ENCODE results near the gene STPG3. TPM values are rescaled to one million over a fixed set of nuclear protein-coding genes. Genes with fewer than 3 reads are reported as not detected.

STPG3 gene
- total and polyA plus RNA-seq, 2 experiments from 2014 or later = 0.95 to 3.3 TPM

DNA sequence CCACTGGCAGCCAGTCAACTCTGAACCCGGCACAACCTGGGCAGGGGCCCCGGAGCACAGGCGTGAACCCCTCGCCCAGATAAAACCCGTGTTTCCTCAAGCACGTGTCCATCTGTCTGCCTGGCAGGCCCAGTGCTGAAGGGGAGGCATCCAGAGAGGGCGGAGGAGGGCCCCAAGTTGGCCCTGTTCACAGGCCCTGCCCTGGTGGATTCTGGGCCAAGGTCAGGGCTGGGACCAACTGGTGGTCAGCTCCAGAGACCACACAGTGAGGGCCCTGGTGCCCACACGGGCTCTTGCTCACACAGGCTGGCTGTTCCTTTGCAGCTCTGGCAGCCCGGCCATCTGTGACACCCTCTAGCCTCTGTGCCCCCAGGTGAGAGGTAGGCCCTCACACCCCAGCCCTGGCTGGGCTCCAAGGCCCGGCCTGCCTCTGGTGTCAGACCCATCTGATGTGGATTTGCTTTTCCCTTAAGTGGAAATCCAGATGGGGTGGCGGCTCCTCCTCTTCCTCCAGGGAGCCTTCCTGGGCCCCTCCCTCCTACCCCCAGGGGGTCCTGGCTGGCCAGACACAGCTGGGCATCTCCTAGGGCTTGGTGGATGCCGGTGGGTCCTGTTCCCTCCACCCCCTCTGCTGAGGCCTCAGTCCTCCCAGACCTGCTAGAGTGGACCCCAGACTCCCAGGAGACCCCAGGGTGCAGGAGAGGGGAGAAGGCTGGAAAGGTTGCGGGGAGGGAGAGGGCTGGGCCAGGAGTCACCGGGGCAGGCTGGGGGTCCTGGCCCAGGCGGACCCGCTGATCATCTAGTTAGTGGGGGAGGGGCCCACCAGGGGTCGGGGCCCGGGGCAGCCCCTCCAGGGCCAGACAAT is 525 bp upstream of the STPG3 start:
- no peak for DNase-seq (ENCODE audit: low read depth in 1 of 2, low spot score in 1 of 2)
- H3K9me3 ChIP-seq (ENCODE audit: low read depth) = no peaks in the 10 kb centered on the region
- H3K36me3 ChIP-seq = no peaks in the 10 kb centered on the region
- peaks cover 21% of the 10 kb centered on the region for H3K4me1 ChIP-seq (ENCODE audit: low read depth)
- no peak for TF ChIP-seq CTCF (IDR thresholded peaks at IDR 0.05; ENCODE audit: low read depth, low read length)
- H3K27ac ChIP-seq = no peak overlapping the region
- no peak overlapping the region for H3K4me3 ChIP-seq
- H3K27me3 ChIP-seq = no peaks in the 10 kb centered on the region

DNA sequence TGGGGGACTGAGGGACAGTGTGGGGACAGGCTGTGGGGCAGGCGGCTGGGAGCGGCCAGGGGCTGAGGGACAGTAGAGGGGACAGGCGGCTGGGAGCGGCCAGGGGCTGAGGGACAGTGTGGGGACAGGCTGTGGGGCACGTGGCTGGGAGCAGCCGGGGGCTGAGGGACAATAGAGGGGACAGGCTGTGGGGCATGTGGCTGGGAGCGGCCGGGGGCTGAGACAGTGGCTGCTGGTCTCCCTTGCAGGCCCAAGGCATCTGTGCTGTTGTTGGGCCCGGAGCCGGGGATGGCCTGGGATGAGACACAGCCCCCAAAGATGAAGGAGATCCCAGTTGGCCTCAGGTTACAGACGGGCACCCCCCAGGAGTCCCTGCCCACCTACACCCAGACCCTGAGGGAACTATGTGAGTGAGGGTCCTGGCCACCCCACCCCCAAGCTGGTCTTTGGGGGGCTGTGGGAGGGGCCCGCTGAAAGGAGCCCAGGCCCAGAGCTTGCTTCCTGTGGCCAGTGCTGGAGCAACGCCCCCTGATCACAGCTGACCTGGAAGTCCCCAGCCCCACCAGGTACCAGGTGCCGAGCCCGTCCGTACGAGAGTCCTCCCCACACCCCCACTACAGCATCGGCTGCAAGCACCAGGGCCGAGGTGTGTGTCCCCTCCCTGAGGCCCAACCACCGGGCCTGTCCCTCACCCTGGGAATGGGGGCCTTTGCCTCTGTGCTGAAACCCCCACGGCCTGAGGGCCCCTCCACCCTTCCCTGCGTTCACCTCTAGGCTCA is 593 bp downstream of the STPG3 start:
- Histone ChIP-seq H3K4me3 (no peak overlapping the region), H3K27ac (no peak overlapping the region), H3K4me1 (ENCODE audit: low read depth) (peaks cover 24% of the 10 kb centered on the region), H3K36me3 (no peaks in the 10 kb centered on the region), H3K27me3 (no peaks in the 10 kb centered on the region), H3K9me3 (ENCODE audit: low read depth) (no peaks in the 10 kb centered on the region)
- TF ChIP-seq CTCF (IDR thresholded peaks at IDR 0.05; ENCODE audit: low read depth, low read length) = no peak
- no peak for DNase-seq (ENCODE audit: low read depth in 1 of 2, low spot score in 1 of 2)

- H3K9me3 ChIP-seq (ENCODE audit: low read depth) = no peaks in the 10 kb centered on the region
- H3K27me3 ChIP-seq = no peaks in the 10 kb centered on the region
- H3K36me3 ChIP-seq = no peaks in the 10 kb centered on the region
- no peak overlapping the region for H3K27ac ChIP-seq
- no peak for TF ChIP-seq CTCF (IDR thresholded peaks at IDR 0.05; ENCODE audit: low read depth, low read length)
- H3K4me1 ChIP-seq (ENCODE audit: low read depth) = peaks cover 19% of the 10 kb centered on the region
- no peak overlapping the region for H3K4me3 ChIP-seq
- DNase-seq (ENCODE audit: low read depth in 1 of 2, low spot score in 1 of 2) = peak in 1 of 2 donors; percentile 52
Measured at GRCh38 chr9:137252555-137253506, 1.7 kb downstream of the STPG3 start.

DNA sequence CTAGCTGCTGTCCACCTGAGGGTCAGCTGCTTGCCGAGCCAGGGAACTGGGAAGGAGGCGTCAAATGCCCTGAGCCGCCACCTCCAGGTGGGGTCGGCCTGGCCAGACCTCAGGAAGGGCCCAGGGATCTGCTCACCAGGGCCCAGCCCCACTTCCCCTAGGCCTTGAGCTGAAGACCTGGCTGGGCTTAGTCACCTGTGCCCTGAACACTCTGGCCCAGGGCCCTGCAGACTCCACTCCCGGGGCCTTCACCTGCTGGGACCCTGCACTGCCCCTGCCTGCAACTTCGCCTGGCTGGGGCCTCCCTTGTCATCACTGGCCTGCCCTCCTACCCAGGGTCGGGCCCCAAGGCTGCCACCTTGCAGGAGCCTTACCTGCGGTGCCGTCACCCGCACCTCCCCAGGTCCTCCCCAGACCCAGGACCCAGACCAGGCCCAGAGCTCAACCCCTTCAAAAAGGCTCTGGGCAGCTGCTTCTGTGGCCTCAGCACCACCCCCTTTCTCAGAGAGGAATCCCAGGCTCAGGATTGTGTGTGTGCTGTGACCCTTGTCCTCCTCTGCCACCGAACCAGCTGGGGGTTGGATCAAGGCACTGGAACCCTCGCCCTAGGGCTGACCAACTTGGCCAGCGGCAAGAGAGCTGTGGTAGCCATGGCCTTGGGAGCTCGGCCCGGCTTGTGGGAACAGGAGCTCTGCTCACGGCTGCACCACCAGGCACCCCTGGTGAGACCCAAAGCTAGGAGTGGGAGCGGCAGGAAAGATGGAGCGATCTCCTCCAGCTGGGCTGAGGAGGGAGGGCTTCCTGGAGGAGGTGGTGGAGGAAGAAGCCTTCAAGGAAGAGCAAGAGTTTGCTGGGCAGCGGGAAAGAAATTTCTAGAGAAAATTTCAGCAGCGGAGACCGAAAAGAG is 2.9 kb downstream of the STPG3 start:
- DNase-seq (ENCODE audit: low read depth in 1 of 2, low spot score in 1 of 2) = no peak
- H3K36me3 ChIP-seq = peaks cover 3% of the 10 kb centered on the region
- no peak overlapping the region for H3K27ac ChIP-seq
- no peak for TF ChIP-seq CTCF (IDR thresholded peaks at IDR 0.05; ENCODE audit: low read depth, low read length)
- H3K27me3 ChIP-seq = no peaks in the 10 kb centered on the region
- H3K4me3 ChIP-seq = peak overlapping the region; percentile 98
- H3K9me3 ChIP-seq (ENCODE audit: low read depth) = no peaks in the 10 kb centered on the region
- peaks cover 19% of the 10 kb centered on the region for H3K4me1 ChIP-seq (ENCODE audit: low read depth)
